DMS153 treated with DMSO at 0.1 percent for 48 hours (cell line): ENCODE results near the gene CAPZB.

Experiments used
- DNase-seq: peaks from one replicate; lab custom pipeline; 2025; ENCODE audit not compliant: unreplicated experiment; lab: John Stamatoyannopoulos, UW

CAPZB gene

DNA sequence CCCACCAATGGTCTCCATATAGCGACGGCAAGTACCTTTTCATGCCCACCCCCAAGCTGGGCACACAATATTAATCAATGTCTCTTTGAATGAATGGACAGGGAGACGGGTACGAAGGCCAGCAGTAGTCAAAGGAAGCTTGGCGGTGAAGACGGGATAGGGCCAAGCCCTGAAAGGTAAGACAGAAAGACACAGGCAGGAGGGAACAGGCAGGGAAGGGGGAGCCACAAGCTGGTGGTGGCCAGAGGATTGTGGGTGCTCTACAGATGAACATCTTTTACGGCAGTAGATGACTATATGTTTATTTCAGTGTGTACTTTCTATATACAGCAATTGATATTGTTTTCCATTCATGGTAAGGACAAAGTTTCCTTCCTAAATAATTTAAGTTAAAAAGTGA lies 16.3 kb downstream of the CAPZB start:
- DNase-seq = no peak

DNA sequence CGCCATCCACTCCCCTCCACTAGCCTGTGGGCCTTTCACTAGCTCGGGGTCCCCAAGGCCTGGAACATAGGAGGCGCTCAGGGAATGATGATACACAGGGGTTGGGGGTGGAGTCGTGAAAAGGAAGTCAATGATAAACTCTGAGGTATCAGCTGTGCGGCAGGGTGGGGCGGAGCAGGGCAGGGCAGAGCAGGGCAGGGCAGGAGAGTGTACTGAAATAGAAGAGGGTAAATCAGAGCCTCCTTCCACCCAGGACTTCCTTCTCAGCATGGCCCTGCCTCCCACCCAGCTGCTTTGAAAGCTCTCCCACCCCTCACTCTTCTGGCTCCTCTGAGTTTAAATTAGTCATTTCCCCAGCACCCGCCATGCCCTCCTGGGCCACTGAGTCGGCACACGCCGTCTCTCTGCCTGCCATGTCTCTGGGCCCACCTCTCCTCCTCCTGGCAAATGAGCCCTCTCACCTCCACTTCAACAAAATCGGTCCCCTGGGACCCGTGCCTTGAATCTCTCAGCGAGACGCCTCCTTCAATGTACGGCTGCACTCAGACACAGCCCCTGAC lies 16.9 kb downstream of the CAPZB start:
- peak; percentile 18 for DNase-seq

DNA sequence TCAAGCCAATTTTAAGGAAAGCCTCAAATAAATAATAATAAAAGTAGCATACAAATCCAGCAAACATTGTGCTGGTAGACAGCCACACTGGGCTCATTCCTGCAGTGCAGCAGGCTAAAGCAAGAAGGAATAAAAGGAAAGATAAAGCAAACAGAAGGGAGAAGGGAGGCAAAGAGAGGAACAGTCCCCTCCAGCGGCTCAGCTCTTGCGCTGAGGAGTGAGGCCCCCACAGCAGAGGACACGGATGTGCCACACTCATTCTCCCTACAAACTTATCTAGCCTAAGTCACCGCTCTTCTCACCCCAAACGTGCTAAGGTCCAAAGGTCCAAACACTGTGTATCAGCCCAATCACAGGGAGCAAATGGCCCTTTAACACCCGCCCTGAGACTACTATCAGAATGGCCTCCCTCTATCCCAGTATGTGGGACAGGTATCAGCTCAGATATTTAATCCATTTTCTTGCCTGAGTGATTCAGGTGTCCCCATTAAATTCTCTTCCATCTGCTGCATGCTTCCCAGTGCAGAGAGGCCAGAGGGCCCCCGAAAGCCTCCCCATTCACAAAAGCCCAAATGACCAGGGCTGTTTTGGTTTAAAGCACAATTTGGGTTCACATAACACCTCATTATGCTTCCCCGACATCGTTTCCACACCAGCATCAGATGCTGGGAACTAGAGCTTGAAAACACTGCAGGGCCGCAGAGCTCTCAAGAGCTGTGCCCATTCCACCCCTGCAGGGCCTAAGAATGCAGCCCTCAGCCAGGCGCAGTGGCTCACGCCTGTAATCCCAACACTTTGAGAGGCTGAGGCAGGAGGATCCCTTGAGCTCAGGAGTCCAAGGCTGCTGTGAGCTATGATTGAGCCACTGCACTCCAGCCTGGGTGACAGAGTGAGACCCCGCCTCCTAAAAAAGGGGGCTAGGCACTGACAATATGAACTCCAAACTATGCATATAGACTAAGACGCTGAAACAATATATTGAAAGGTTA lies 17.8 kb downstream of the CAPZB start:
- no peak for DNase-seq

DNA sequence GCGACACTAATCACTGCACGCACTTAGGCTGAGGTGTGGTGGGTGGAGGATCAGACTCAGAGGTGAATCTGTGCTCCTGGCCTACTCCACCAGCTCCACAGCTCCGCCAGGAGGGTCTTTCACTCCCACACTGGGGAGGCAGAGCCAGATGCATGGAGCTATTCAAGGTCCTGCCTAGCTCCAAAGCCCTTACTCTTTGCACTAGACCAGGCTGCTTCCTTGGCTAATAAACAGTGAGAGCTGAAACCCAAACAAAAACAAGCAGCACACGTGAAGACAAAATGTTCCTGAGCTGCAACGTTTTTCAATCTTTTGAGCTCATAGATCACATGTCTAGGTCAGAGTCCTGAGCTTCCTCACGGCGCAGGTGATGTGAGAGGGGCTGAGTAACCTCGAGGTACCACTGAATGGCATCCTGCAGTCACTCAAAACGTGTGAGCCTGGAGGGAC lies 19.2 kb downstream of the CAPZB start:
- DNase-seq = no peak

DNA sequence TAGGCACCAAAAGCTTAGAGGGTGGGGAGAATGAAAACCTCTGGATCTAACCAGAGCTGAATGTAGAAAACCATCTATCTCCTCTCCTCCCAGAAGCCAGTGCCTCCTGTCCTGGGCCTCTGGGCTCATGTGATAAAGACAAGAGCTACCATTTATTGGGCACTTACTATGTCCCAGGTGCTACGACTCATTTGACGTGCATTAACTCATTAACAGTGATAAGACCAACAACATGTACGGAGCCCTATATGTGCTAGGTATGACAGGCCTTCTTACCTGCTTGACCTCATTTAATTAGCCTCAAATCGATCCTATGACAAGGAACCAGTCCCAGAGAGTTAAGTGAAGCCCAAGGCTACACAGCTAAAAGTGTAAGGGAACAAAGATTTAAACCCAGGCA lies 19.7 kb downstream of the CAPZB start:
- DNase-seq = no peak

DNA sequence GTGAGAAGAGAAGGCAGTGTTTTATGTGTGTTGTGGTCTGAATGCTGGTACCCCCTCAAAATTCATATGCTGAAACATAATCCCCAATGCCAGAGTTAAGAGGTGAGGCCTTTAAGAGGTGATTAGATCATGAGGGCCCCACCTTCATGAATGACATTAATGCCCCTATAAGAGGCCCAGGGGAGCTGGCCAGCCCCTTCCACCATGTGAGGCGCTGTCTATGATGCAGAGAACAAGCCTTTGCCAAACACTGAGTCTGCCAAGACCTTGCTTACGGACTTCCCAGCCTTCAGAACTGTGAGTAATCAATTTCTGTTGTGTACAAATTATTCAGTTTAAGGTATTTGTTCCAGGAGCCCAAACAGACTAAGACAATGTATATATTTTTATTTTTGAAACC lies 20.2 kb downstream of the CAPZB start:
- no peak for DNase-seq

DNA sequence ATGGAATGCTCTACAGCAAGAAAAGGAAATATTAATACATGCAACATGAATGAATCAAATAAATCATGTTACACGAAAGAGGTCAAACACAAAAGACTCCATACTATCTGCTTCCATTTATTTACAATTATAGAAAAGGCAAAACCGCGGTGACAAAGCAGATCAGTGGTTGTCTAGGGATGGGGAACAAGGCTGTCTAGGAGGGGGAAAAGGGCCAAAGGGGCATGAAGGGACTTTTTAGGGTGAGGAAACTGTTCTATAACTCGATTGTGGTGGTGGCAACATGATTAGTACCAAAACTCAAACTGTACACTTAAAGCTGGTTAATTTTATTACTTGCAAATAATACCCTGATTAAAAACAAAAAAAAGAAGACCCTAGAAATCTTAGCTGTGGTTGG lies 20.6 kb downstream of the CAPZB start:
- DNase-seq = no peak

DNA sequence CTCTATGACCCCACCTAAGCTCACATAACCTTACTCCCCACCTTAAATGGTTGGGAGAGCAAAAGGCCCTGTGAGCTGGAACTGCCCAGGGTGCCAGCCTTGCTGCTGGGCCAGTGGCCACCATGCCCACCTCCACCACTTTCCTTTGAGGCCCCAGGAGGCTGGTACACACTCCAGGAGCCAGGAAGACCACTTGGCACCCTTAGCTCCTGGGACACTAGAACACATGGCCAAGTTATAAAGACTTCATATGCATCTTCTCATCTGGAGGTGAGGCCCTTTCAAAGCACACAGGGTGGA lies 21.9 kb downstream of the CAPZB start:
- DNase-seq = no peak

DNA sequence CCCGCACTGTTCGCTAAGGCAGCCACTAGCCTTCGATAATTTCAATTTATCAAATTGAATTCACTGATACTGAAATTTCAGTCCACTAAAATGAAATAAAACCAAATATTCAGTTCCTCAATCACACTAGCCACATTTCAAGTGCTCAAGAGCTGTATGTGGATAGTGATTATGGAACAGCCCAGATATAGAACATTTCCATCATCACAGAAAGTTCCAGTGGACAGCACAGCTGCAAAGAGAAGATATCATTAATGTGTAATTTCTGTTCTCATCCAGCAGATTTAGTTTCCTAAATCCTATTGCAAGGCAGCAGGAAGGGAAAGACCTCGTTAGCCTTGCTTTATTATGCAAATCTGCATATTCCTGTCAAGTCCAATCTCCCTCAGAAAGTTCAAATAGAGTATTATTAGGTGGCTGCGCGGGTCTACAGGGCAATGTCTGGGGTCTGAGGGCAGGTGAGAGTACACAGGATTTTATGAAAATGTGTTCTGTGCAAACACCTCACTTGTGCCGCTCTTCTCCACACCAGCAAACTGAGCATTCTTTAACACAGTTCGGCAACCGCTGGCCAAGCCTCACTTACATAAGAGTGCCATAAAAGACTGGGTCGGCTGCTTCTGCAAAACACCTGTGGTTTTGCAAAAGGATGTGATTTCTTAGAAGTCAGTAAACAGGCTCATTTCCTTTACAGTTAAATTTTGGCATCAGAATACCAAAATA lies 22.4 kb downstream of the CAPZB start:
- no peak for DNase-seq

DNA sequence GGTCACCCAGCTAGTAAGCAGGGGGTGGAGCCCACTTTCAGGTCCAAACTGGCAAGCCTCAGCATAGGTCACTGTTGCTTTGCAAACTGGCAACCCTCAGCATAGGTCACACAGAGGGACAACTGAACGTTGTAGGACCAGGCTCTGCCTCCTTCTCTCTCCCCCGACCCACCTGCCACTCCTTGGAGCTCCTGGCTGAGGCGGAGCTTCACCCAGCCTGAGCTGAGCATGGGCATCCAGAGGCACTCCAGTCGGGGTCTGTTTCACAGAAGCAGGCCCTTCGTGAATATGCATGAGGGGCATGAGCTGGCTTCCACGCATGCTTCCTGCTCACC lies 24.2 kb downstream of the CAPZB start:
- DNase-seq = no peak

DNA sequence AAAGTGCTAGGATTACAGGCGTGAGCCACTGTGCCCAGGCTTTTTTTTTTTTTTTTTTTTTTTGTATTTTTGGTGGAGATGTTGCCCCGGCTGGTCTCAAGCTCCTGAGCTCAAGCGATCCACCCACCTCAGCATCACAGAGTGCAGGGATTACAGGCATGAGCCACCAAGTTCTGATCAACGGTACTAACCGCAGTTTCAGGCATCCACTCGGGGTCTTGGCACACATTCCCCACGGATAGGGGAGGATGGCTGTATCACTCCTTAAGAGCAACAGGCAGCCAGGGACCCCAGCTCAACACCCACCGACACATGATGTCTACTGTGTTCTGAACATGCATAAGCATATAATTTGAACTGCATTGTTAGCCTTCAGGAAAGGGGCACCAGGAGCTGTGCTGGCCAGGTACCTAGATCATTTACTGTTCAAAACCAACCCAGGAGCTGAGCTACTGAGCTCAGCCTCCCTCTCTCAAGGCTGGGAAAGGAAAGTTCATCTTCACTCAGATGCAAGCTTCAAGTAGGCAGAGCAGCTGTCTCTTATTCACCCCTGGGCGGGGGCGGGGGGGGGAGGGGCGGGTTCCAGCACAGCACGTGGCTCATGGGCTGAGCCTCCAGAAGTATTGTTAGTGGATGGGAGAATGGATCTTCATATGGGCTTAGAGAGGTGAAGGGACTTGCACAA lies 24.7 kb downstream of the CAPZB start:
- DNase-seq = no peak

DNA sequence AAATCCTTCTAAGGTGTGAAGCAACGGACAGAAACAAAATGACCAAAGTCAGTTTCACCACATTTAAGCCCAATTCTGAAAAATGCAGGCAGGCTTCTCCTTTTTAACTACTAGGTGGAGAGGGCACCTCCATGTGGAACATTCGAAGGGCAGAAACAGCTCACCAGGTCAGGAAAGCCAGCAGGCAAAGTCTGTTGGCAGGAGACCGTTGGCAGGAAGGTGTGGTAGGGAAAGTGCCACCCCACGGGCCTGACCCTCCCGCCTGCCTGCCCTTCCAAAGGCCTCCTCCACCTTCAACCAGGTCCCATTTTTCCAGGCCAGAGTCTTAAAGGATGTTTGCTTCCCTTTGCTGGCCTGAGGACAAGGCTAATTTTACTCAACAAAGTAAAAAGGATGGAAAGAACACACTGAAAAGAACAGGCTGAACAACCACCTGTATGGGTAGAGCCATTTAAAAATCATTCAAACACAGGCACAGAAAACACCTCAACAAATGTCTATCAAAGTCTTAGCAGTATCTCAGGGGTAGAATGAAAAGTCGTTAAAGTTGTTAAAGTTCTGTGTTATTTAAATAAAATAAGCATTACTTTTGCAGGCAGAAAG lies 26.4 kb downstream of the CAPZB start:
- DNase-seq = no peak

DNA sequence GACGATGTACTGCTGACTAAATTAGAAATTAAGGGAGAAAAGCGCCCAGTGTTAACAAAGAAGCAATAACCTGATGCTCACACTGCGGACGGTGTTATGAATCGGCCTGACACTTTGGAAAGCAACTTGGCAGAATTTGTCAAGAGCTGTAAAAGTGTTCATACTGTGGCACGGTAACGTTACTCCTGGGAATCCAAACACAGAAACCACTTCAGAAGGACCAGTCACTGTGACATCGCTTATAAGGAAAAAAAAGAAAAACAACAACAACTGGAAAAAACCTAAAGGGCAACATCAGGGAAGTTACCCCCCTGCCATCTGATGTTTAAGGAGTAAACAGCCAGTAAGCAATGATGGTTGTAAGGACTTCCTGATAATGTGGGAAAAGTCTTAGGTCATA lies 27.7 kb downstream of the CAPZB start:
- no peak for DNase-seq

DNA sequence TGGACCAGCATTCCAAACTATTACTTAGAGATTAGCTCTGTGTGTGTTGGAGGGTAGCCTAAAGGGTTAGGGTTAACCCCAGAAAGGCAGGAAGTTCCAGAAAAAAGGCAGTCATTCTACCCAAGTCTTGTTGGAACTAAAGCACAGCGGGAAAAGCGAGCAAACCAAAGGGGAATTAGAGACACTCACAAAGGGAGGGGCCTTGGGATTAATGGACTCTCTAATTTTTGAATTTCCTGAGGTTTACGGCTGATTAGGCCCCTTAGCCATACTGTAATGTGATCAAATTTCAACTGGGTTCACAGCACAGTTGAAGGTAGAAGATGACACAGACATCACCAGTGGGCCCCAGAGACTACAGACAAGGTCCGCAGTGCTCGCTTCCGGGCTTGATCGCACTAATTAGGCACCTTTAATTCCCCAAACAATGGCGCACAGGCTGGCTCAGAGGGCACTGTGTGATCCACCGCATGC lies 28.3 kb downstream of the CAPZB start:
- no peak for DNase-seq

DNA sequence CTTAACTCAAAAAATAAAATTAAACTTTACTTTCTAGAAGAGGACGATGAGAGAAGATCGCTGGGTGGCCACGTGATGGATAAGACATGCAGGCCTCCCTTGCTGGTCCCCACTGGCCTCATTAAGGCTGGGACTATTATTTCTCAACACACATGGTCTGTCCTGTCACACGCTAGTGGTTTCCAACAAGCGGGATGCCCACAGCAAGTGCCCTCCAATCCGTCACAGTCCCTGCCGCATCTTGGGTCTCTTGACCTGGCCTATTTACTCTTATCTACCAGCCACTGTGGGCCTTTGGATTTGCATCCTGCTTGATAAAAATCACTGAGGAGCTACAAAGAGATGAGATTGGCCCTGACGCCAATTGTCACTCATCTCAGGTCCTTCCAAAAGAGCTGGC lies 30.0 kb downstream of the CAPZB start:
- no peak for DNase-seq

DNA sequence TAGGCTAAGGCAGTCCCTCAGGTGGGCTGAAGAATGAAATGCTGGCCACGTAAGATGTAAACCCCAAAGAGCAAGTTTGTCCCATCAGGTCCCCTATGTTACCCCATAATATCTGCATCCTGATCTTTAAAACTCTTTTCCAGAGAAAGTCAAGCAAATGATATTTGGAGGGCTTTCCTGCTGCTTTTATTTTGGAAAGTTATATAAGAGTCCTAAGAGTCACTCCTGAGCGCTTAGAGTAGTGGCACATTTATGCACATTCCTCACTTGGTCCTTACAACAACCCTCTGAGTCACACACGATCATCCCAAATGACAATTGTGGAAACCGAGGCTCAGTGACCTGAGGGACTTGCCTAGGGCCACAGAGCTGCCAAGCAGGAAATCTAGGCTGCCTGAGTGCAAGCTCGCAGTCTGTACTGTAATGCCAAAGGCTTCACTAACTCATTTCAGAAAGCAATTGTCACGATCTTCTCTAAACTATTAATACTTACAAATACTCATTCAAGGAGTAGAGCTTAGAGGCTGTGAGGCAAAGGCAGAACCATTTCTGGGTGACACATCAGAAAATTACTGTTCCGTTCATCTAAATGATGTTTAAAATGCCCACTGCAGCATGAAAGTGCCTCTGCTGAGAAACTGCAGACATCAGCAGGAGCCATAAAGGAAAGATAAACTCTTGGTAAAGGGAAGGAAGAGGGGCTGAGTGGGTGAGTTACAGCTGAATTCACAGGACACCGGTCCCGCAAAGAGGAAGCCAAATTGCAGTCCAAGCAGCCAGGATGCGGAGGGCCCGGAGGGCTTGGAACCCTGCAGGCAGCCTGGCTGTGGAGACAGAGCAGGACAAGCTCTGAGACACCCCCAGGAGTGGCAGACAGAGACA lies 30.8 kb downstream of the CAPZB start:
- DNase-seq = no peak

DNA sequence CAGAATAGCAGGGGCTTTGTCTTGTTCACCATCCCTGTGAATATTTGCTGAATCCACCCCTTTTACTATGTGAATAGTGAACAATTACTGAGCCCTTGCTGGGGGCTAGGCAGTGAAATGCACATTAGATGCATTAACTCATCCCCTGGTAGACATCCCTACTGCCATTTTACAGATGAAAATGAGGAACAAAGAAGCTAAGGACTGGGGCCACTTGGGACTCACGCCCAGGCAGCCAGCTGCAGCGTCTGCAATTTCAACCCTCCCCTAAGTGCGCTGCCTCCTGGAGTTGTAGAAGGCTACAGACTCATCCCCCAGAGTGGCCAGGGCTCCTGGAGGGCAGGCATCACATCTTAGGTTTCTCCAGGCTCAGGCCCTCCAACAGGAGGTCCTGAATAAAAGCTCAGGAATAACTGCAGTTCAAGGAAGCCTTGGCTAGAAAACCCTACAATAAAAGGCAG lies 31.6 kb downstream of the CAPZB start:
- DNase-seq = no peak

DNA sequence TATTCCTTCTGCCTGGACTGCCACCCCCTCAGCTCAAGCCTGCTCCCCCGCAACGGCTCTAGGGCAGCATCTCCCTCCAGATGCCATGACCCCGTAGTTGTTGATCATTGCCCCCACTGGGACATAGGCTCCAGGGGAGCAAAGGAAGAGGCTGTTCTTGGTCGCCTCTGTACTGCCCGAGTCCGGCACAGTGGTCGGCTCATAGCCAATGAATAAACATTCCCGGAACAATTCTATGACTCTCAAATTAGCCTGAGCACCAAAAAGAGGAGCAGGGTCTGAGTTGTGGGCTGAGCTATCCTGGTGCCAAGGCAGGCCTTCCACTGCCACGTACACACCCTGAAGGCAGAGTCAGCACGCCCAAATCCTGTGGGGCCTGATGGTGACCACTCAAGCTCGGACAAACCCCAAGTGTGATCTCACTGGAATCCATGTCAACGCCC lies 33.1 kb downstream of the CAPZB start:
- DNase-seq = no peak

DNA sequence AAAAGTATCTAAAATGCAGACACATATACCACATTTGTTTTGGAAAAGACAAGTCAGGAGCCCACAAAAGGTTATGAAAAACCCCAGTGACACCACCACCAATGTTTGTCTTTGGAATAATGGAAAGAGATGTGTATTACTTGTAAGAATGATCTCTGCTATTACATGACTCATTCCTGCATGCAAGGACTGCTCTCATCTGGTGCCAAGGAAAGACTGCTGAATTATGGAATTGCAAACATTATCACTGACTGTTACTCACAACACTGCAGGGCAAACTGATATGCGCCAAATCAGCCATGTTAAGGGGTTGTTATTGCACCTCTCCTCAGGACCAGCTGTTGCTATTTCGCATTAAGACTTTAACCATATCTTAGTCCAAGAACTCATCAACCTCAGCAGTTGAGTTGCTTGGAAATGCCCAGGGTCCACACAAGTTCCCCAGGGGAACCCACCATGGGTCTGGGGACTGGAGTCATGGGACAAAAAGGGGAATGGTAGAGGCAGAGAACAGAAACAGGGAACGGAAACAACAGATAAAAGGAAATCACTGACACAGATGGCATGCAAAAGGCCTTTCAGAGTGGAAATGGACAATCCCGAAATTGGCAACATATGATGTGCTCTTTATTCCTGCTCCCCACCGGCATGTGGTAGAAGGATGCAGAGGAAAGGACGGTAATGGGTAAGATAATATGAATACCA lies 34.4 kb downstream of the CAPZB start:
- DNase-seq = no peak
